Vagina (tissue), 2 donors: Measurements from ENCODE around the gene SHANK3. TPM values are rescaled to one million over a fixed set of nuclear protein-coding genes. Genes with fewer than 3 reads are reported as not detected.

Experiments used
- DNase-seq, 2 donors: peaks; one replicate each; pipeline ENCODE4 v3.0.0-alpha.2; 2017; ENCODE audit errors: extremely low spot score in 2 of 2
- H3K27ac ChIP-seq: fragments of 200-600 bp; sonication (generic); one replicate; pipeline ENCODE4 v1.5.1; 2019
- H3K27me3 ChIP-seq: fragments of 200-600 bp; sonication (generic); one replicate; pipeline ENCODE4 v1.5.1; 2019
- H3K36me3 ChIP-seq, 2 donors: fragments of 200-600 bp; sonication (generic); one replicate each; pipeline ENCODE4 v1.5.1; 2017 to 2019
- H3K4me1 ChIP-seq: fragments of 200-600 bp; sonication (generic); one replicate; pipeline ENCODE4 v1.5.1; 2019
- H3K4me3 ChIP-seq, 2 donors: fragments of 200-600 bp; sonication (generic); 1 replicate in 1 of 2; 2 replicates in 1 of 2; pipeline ENCODE4 v1.5.1; 2016 to 2019
- H3K9me3 ChIP-seq: fragments of 200-600 bp; sonication (generic); one replicate; pipeline ENCODE4 v1.5.1; 2019
- CTCF ChIP-seq, 3 experiments: fragments of 450-650 bp in 2 of 3; fragments of 200-600 bp in 1 of 3; sonication (generic) in 1 of 3; IDR thresholded peaks; one replicate each; pipeline ENCODE4 v1.5.1; 2017 to 2019; ENCODE audit warnings: antibody characterized with exemption in 3 of 3, mild to moderate bottlenecking in 2 of 3, moderate library complexity in 2 of 3
- POLR2A ChIP-seq, 2 donors: fragments of 450-650 bp; IDR thresholded peaks; one replicate each; pipeline ENCODE4 v1.6.1; 2017; ENCODE audit warnings: antibody characterized with exemption in 2 of 2, mild to moderate bottlenecking in 2 of 2, moderate library complexity in 2 of 2
- POLR2AphosphoS5 ChIP-seq, 2 donors: sonication (generic); formaldehyde crosslinking; IDR thresholded peaks; one replicate each; pipeline ENCODE4 v1.9.0; 2017; ENCODE audit warnings: antibody characterized with exemption in 2 of 2, mild to moderate bottlenecking in 2 of 2, low read depth in 1 of 2; ENCODE audit not compliant: insufficient read depth in 1 of 2
- intact Hi-C: fragments of 100-400 bp; cut with DNase I; formaldehyde crosslinking; loops from one replicate; pipeline ENCODE4 v1.15.1; 2023
- total RNA-seq: library from RNA; depleted of rRNA; stranded (reverse); fragments of >200 nt; gene quantifications from one replicate; pipeline ENCODE4 v1.2.3, GENCODE V29; 2016

SHANK3 gene
- total RNA-seq, 1 donor from 2014 or later: 20.4 TPM

DNA sequence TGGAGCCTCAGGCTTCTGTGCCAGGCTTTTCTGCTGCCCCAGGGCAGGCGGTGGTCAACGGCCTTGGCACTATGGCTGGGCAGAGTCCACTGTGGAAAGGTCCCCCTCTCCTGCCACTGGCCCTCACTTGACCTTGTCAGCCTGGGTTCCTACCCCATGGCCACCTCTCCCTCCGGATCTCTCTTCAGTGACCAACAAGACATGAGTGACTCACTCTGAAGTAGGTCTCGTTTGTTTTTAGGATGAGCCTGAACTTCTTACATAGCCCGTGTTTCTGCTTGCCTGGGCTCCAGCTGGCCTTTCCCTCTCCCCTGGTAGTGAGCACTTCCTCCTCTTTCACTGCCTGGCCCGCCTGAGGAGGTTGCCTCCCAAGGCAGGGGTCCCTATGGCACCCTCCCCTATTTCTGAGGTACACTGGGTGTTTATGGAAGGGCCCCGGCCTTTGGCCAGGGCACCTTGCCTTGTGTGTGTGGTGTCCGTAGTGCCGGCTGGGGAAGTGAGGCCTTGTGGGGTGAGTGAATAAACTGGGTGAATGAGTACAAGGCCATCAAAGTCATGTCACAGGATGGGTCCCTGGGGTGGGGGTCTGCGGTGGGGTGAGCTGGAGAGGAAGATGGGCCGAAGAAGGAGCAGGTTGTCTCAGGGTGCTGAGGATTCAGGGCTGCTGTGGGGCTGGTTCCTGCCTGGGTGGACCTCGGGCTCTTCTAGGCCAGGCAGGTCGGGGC lies 5.0 kb downstream of the SHANK3 start:
- TF ChIP-seq POLR2A (IDR thresholded peaks at IDR 0.05) (no peak), CTCF (IDR thresholded peaks at IDR 0.05) (no peak)
- peak overlapping the region in 1 of 2 donors; percentile 48 for H3K4me3 ChIP-seq
- peaks cover 18% of the 10 kb centered on the region for H3K4me1 ChIP-seq
- no peaks in the 10 kb centered on the region for H3K9me3 ChIP-seq
- H3K36me3 ChIP-seq: no peaks in the 10 kb centered on the region
- peaks cover 6% of the 10 kb centered on the region for H3K27me3 ChIP-seq
- peak in 1 of 2 donors; percentile 88 for DNase-seq
- intact Hi-C loops: no loop called here
- no peak overlapping the region for H3K27ac ChIP-seq

DNA sequence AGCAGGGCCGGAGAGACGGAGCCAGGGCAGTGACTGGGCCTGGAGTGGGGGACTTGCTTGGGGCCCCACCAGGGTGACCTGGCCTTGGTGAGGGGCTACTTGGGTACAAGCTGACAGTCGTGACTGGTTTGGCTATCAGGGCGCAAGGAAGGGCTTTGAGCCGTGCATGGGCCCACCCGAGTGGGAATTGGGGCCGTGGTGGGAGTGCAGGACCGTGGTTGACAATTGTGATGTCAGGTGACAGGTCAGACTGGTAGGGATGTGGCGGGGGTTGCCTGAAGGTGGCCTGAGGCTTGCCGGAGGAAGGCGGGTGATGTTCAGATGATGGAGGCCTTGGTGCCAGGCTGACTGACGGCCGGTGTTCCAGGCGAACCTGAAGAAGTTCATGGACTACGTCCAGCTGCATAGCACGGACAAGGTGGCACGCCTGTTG lies 5.6 kb downstream of the SHANK3 start:
- H3K4me3 ChIP-seq: no peak overlapping the region
- intact Hi-C loops: no loop called here

GRCh38 chr22:50678651-50679521 lies 6.3 kb downstream of the SHANK3 start:
- Histone ChIP-seq H3K9me3 (no peaks in the 10 kb centered on the region), H3K4me1 (peaks cover 10% of the 10 kb centered on the region), H3K4me3 (no peak overlapping the region), H3K27me3 (no peaks in the 10 kb centered on the region), H3K27ac (no peak overlapping the region), H3K36me3 (no peaks in the 10 kb centered on the region)
- peak in 1 of 2 donors; percentile 79 for DNase-seq
- intact Hi-C loops: no loop called here
- TF ChIP-seq CTCF (IDR thresholded peaks at IDR 0.05): no peak

More for the DNA sequence above, 5.6 kb downstream of the SHANK3 start:
- Histone ChIP-seq H3K27me3 (peaks cover 6% of the 10 kb centered on the region), H3K4me1 (peaks cover 17% of the 10 kb centered on the region), H3K9me3 (no peaks in the 10 kb centered on the region), H3K27ac (no peak overlapping the region), H3K36me3 (no peaks in the 10 kb centered on the region)
- no peak for TF ChIP-seq POLR2AphosphoS5 (IDR thresholded peaks at IDR 0.05; ENCODE audit: insufficient read depth in 1 of 2, low read depth in 1 of 2)
- TF ChIP-seq CTCF (IDR thresholded peaks at IDR 0.05): no peak
- TF ChIP-seq POLR2A (IDR thresholded peaks at IDR 0.05): no peak
- no peak for DNase-seq

DNA sequence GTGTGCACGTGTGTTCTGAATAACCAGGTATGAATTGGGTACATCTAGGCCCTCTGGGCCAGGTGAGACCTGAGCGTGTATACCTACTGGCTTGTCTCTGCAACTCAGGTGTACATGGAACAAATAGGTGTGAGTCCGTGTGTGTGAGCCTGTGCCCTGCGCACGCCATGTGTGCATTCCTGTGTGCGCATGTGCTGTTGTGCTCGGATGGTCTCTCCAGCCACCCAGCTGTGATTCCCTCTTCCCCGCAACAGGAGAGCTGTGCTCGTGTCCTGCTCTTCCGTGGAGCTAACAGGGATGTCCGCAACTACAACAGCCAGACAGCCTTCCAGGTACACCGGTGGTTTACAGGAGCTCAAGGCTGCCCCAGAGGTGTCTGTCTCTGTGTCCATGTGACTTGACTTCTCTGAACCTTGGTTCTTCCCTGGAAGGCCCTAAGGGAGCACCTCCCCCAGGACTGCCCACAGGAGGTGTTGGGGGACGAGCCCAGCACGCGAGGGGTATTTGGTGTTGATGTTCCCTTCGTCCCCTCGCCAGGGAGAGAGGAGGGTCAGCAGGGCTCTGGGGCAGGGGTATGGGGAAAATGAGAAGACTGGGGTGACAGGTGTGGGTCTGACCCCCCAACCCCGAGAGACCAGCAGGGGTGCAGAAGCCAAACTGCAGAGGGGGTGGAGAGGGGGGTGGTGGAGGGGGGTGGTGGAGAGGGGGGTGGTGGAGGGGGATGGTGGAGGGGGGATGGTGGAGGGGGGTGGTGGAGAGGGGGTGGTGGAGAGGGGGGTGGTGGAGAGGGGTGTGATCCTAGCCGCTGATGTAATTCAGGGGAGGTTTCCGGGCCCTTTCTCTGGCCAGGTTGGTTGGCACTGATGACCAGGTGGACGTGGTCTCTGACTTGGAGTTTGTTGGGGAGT lies 10.7 kb downstream of the SHANK3 start:
- Histone ChIP-seq H3K4me3 (no peak overlapping the region), H3K4me1 (no peaks in the 10 kb centered on the region), H3K27me3 (no peaks in the 10 kb centered on the region), H3K36me3 (no peaks in the 10 kb centered on the region), H3K27ac (no peak overlapping the region), H3K9me3 (no peaks in the 10 kb centered on the region)
- intact Hi-C loops: no loop called here
- DNase-seq: peak; percentile 52 to 77
- no peak for TF ChIP-seq POLR2A (IDR thresholded peaks at IDR 0.05)
- TF ChIP-seq POLR2AphosphoS5 (IDR thresholded peaks at IDR 0.05; ENCODE audit: insufficient read depth in 1 of 2, low read depth in 1 of 2): no peak
- no peak for TF ChIP-seq CTCF (IDR thresholded peaks at IDR 0.05)
